Naive B cell (primary cell): ENCODE data around the gene CPA1. TPM values are rescaled to one million over a fixed set of nuclear protein-coding genes. Genes with fewer than 3 reads are reported as not detected.
"Not testable (repeated sequence)": the region's sequence is repeated elsewhere in the genome, so short reads cannot be mapped to it uniquely, and the experiment has no call there.

Experiments used
- ATAC-seq, 2 donors: fragments of 150-1000 bp; cut with Tn5 transposase; 2 replicates each; pipeline ENCODE4 v1.10.0; 2021; ENCODE audit warnings: low read depth in 2 of 2, mild to moderate bottlenecking in 2 of 2, moderate library complexity in 2 of 2
- DNase-seq: peaks from one replicate; pipeline ENCODE4 v3.0.0; 2022
- H3K27ac Mint-ChIP-seq, 6 donors: one replicate each; pipeline ENCODE4 v1.8.0; 2020 to 2022; ENCODE audit warnings: mild to moderate bottlenecking in 6 of 6, mixed read lengths in 6 of 6, moderate library complexity in 5 of 6, inconsistent platforms in 2 of 6
- H3K27me3 Mint-ChIP-seq, 3 donors: one replicate each; pipeline ENCODE4 v1.8.0; 2021 to 2022; ENCODE audit warnings: mixed read lengths in 3 of 3, mild to moderate bottlenecking in 1 of 3
- H3K36me3 Mint-ChIP-seq, 2 donors: one replicate each; pipeline ENCODE4 v1.8.0; 2020 to 2022; ENCODE audit warnings: mixed read lengths in 2 of 2, inconsistent platforms in 1 of 2, mild to moderate bottlenecking in 1 of 2
- H3K4me1 Mint-ChIP-seq, 3 donors: one replicate each; pipeline ENCODE4 v1.8.0; 2020 to 2022; ENCODE audit warnings: mixed read lengths in 3 of 3, inconsistent platforms in 1 of 3, mild to moderate bottlenecking in 1 of 3, moderate library complexity in 1 of 3
- H3K4me3 Mint-ChIP-seq, 8 donors: one replicate each; pipeline ENCODE4 v1.8.0; 2020 to 2022; ENCODE audit warnings: mild to moderate bottlenecking in 8 of 8, mixed read lengths in 8 of 8, moderate library complexity in 8 of 8, inconsistent platforms in 2 of 8
- H3K9me3 Mint-ChIP-seq, 7 donors: one replicate each; pipeline ENCODE4 v1.8.0; 2020 to 2022; ENCODE audit warnings: mixed read lengths in 7 of 7, mild to moderate bottlenecking in 5 of 7, inconsistent platforms in 2 of 7, moderate library complexity in 1 of 7
- polyA plus RNA-seq, 6 donors: library from polyadenylated mRNA; unstranded; fragments of 300-500 nt; fragmentation: Illumina TruSeq; gene quantifications; one replicate each; pipeline ENCODE4 v1.2.3, GENCODE V29; 2021; ENCODE audit warnings: low read depth in 6 of 6

The CPA1 gene
- polyA plus RNA-seq, 6 donors from 2014 or later: not detected

DNA sequence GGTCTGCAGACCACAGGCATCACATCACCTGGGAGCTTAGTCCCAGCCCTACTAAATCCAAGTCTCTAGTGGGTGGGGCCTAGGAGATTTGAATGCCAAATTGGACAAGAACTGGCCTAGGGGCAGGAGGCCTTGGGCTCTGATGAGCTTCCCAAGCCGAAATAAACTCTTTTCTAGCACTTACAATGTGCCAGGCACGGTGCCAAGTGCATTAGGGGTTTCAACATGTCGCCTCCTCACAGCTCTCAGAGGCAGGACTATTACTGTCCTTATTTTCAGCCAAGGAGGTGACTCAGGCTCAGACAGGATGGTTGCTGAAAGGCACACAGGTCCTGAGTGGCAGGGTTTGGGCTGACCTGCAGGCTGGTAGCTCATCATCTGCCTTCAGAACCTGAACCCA is 9.2 kb upstream of the CPA1 start:
- Mint-ChIP-seq H3K9me3 (peaks cover 0 to 8% (median 4%) of the 10 kb centered on the region in 7 donors), H3K27me3 (peaks cover 0 to 5% (median 0%) of the 10 kb centered on the region in 3 donors), H3K36me3 (no peaks in the 10 kb centered on the region), H3K27ac (no peak overlapping the region), H3K4me1 (peaks cover 0 to 3% (median 0%) of the 10 kb centered on the region in 3 donors), H3K4me3 (no peak overlapping the region)
- DNase-seq: no peak
- no peak for ATAC-seq

DNA sequence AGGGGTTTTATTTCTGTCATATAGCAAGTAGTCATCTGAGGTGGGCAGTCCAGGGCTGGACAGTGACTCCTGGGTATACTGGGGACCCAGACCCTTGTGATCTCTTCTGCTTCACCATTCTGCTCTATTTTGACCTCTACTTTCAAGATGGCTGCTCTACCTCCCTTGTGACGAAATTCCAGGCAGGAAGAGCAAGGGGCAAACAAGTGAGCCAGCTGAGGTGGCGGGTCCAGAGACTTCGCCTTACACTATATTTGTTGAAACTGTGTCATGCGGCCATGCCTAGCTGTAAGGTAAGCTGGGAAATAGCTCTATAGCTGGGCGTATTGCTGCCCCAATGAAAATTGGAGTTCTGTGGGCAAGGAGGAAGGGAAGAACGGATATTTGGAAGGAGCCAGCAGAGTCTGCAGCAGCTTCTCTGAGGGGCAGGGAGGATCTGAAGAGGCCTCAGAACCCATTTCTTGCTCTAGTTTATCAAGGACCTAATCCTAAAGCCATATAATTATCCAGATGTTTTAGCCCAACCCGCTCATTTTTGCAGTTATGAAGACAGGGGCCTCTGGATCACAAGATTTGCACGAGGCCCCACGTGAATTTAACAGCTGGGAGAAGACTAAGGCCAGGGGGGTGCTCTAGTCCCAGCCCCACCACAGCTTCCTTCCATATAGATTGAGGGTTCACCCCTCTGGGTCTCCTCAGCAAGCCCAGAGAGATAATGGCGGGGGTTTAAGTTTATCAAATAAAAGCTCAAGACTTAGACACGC is 7.7 kb upstream of the CPA1 start:
- ATAC-seq (no peak), DNase-seq (no peak)
- Mint-ChIP-seq H3K9me3 (peaks cover 6 to 19% (median 12%) of the 10 kb centered on the region in 7 donors), H3K4me3 (no peak overlapping the region), H3K4me1 (peaks cover 0 to 3% (median 0%) of the 10 kb centered on the region in 3 donors), H3K36me3 (no peaks in the 10 kb centered on the region), H3K27ac (peak overlapping the region in 1 of 6 donors; percentile 17), H3K27me3 (peaks cover 0 to 5% (median 0%) of the 10 kb centered on the region in 3 donors)

DNA sequence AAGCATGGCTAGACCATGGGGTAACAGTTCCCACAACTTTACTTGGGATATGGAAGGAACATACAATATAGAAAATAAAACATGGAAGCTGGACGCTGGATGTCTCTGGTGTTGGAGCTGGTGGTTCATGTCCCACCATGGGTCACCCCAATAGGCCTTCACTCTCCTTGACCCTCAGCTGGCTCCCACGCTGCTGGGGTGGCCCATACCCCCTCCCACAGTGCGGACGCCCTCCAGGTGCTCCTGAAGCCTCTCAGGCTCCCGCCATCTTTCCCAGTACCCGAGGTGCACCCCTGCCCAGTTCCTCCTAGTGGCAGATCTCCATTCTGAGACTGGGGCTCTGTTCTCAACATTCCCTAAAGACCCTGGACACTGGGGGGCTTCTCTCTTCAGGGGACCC is 5.8 kb upstream of the CPA1 start:
- DNase-seq: no peak
- Mint-ChIP-seq H3K4me1 (peaks cover 0 to under 1% (median 0%) of the 10 kb centered on the region in 3 donors), H3K9me3 (peaks cover 6 to 19% (median 12%) of the 10 kb centered on the region in 7 donors), H3K4me3 (no peak overlapping the region), H3K36me3 (no peaks in the 10 kb centered on the region), H3K27me3 (peaks cover 0 to 5% (median 0%) of the 10 kb centered on the region in 3 donors), H3K27ac (peak overlapping the region in 1 of 6 donors; percentile 78)
- ATAC-seq: no peak

DNA sequence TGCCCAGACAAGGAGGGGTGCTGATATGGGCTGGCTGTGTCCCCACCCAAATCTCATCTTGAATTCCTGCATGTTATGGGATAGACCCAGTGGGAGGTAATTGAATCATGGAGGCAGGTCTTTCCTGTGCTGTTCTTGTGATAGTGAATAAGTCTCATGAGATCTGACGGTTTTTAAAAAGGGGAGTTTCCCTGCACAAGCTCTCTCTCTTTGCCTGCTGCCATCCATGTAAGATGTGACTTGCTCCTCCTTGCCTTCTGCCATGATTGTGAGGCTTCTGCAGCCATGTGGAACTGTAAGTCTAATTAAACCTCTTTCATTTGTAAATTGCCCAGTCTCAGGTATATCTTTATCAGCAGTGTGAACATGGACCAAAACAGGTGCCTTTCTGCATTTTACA is 3.8 kb upstream of the CPA1 start:
- not testable (repeated sequence) for H3K36me3 Mint-ChIP-seq, DNase-seq, ATAC-seq, H3K4me1 Mint-ChIP-seq, H3K4me3 Mint-ChIP-seq, H3K27me3 Mint-ChIP-seq
- Mint-ChIP-seq H3K9me3 (peaks cover 6 to 19% (median 12%) of the 10 kb centered on the region in 7 donors), H3K27ac (peak overlapping the region in 1 of 6 donors; percentile 77)

DNA sequence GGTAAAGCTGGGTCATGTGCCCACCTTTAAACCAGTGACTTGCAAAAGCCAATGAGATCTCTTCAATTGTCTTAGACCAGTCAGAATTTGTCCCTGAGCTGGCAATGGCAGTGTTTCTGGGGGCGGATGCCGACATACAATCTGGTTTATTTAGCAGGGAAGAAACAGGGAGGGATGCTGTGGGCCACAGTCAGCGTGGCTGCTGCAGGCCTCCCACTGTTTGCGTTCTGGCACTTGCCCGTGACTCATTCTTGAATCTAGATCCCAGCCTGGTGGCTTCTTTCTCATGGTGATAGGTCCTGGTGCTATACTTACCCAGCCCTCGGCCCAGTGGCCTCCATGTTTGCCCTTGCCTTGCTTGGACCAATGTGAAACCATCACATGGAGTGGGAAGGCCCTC is 3.1 kb upstream of the CPA1 start:
- no peak for ATAC-seq
- no peak for DNase-seq
- no peaks in the 10 kb centered on the region for H3K36me3 Mint-ChIP-seq
- no peak overlapping the region for H3K27ac Mint-ChIP-seq
- no peaks in the 10 kb centered on the region for H3K4me1 Mint-ChIP-seq
- peaks cover 0 to under 1% (median 0%) of the 10 kb centered on the region in 3 donors for H3K27me3 Mint-ChIP-seq
- peaks cover 6 to 19% (median 12%) of the 10 kb centered on the region in 7 donors for H3K9me3 Mint-ChIP-seq
- no peak overlapping the region for H3K4me3 Mint-ChIP-seq

DNA sequence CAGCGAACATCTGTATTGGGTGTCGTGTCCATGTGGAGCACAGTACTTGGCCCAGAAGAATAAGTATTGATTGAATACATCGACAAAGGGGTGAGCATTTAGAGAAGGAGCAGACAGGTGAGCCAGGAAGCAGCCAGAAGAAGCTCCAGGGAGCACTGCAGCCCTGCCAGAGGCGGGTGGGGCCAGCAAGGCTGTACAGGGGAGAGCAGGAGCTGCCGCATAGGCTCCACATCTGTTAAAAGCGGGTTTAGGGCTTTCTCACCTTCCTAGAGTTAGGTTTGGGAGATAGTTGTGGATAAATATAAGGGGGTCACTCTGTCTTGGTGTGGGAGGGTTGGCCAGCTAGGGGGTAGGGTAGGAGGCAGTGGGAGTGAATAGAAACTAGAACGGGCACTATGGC is 1.3 kb upstream of the CPA1 start:
- no peak for DNase-seq
- no peak overlapping the region for H3K27ac Mint-ChIP-seq
- H3K9me3 Mint-ChIP-seq: peaks cover 6 to 19% (median 12%) of the 10 kb centered on the region in 7 donors
- peaks cover 0 to 5% (median 0%) of the 10 kb centered on the region in 3 donors for H3K27me3 Mint-ChIP-seq
- no peak for ATAC-seq
- H3K36me3 Mint-ChIP-seq: no peaks in the 10 kb centered on the region
- H3K4me1 Mint-ChIP-seq: no peaks in the 10 kb centered on the region
- no peak overlapping the region for H3K4me3 Mint-ChIP-seq

DNA sequence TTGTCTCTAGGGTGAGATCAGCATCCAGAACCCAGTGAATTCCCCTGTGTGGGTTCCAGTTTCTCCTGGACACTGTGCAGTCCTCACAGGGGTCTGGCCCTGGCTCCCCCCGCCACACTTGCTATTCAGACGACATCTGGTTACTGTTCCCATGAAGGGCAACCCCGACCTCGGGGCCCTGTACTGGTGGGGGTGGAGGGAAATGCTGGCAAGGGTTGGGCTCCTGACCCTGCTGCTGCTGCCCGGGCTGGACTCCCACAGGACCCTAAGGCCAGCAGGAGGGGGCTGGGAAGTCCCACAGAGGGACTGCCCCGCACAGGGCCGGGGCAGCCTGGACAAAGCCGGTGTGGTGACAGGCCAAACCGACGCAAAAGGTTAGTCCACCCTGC is 768 bp upstream of the CPA1 start:
- ATAC-seq (no peak), DNase-seq (no peak)
- Mint-ChIP-seq H3K27ac (no peak overlapping the region), H3K36me3 (no peaks in the 10 kb centered on the region), H3K4me3 (no peak overlapping the region), H3K9me3 (peaks cover 6 to 19% (median 12%) of the 10 kb centered on the region in 7 donors), H3K27me3 (peaks cover 0 to 10% (median 4%) of the 10 kb centered on the region in 3 donors), H3K4me1 (no peaks in the 10 kb centered on the region)

DNA sequence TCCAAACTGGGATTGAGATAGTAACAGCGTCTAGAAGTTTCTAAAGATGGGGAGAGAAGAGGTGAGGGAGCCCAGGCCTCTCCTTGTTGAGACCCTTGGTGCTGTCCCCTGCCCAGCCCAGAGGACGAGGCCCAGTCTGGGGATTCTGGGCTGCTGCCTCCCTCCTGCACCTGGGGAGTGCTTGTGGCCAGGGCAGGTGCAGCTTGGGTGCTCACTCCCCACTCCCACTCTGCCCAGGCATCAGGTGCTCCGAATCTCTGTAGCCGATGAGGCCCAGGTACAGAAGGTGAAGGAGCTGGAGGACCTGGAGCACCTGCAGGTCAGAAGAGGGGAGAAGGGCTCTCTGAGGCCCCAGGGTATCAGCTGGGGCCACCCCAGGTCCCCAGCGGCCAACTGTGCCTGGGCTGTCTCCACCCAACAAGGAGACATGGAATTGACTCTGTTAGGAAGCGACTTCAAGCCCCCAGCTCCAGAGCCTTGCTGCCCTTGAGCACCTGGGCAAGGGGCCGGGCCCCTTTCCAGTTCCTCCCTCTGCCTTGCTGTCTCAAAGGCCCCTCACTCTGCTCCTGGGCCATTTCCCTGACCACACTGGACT is 664 bp downstream of the CPA1 start:
- Mint-ChIP-seq H3K9me3 (peaks cover 6 to 16% (median 10%) of the 10 kb centered on the region in 7 donors), H3K27me3 (peaks cover 0 to 10% (median 4%) of the 10 kb centered on the region in 3 donors), H3K4me3 (no peak overlapping the region), H3K4me1 (no peaks in the 10 kb centered on the region), H3K36me3 (no peaks in the 10 kb centered on the region), H3K27ac (no peak overlapping the region)
- ATAC-seq: no peak
- no peak for DNase-seq

DNA sequence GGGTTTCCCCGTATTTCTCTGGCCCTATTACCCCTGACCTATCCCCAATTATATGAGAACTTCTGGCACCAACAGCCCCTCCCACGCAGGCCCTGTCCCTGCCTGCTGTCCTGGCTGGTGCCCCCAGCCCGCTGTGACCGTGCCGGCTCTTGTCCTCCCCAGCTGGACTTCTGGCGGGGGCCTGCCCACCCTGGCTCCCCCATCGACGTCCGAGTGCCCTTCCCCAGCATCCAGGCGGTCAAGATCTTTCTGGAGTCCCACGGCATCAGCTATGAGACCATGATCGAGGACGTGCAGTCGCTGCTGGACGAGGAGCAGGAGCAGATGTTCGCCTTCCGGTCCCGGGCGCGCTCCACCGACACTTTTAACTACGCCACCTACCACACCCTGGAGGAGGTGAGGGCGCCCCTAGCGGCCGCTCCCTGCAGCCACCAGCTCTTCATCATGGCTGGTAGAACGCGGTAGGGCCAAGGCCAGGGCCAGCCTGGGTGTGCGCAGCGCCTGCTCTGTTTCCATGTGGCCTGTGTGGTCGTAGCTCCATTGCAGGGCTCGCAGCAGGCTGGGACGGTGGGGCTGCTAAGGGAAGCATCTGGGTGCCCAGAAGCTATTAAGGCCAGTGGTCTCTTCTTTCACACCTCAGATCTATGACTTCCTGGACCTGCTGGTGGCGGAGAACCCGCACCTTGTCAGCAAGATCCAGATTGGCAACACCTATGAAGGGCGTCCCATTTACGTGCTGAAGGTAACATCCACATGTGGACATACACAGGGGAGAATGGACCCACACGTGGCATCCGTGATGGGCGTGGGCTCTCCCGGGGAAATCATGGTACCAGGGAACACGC is 1.4 kb downstream of the CPA1 start:
- peak overlapping the region in 1 of 6 donors; percentile 44 for H3K27ac Mint-ChIP-seq
- no peak overlapping the region for H3K4me3 Mint-ChIP-seq
- ATAC-seq: no peak
- no peaks in the 10 kb centered on the region for H3K4me1 Mint-ChIP-seq
- DNase-seq: no peak
- peaks cover 0 to 15% (median 4%) of the 10 kb centered on the region in 3 donors for H3K27me3 Mint-ChIP-seq
- H3K36me3 Mint-ChIP-seq: no peaks in the 10 kb centered on the region
- peaks cover 0 to 9% (median 4%) of the 10 kb centered on the region in 7 donors for H3K9me3 Mint-ChIP-seq

DNA sequence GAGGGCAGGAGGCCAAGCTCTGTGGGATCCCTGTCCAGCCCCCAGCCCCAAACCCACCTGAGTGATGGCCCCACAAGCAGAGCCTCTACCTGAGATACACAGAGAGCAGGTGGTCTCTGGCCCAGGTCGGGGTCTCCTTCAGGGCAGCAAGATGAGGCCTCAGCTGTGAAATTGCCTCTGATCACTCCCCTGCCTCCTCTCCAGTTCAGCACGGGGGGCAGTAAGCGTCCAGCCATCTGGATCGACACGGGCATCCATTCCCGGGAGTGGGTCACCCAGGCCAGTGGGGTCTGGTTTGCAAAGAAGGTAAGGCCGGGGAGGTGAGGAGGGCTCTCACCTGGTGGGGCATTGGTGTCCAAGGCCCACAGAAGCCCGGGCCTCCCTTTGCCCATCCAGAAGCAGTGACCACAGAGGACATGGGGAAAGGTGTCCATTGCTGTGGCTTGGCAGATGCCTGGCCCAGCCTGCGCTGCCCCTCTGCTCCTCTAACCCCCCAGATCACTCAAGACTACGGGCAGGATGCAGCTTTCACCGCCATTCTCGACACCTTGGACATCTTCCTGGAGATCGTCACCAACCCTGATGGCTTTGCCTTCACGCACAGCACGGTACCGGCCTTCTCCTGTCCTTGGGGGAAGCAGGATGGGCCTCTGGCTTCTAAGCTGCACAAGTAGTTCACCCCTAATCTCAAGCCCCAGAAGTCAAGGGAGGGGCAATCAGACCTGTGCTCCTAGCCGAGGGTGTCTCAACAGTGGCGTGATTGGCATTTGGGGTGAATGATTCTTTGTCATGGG is 3.1 kb downstream of the CPA1 start:
- no peak for DNase-seq
- no peaks in the 10 kb centered on the region for H3K36me3 Mint-ChIP-seq
- H3K4me3 Mint-ChIP-seq: no peak overlapping the region
- H3K9me3 Mint-ChIP-seq: peaks cover 0 to 4% (median 0%) of the 10 kb centered on the region in 7 donors
- H3K27ac Mint-ChIP-seq: no peak overlapping the region
- H3K27me3 Mint-ChIP-seq: peaks cover 0 to 17% (median 4%) of the 10 kb centered on the region in 3 donors
- H3K4me1 Mint-ChIP-seq: no peaks in the 10 kb centered on the region
- no peak for ATAC-seq

DNA sequence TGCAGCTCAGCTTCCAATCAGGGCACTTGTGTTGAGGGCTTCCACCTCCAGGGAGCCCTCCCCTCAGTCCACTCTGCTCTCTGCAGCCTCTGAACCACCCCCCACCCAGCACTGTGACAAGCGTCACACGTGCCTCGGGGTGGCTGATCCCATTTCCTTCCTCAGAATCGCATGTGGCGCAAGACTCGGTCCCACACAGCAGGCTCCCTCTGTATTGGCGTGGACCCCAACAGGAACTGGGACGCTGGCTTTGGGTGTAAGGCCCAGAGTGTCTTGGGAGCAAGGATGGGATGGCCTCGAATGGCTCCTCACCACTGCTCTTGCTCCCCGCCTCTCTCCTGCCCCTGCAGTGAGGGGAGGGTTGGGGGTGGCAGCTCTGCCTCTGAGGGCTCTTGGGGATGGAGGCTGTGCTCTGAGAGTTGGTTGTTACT is 4.1 kb downstream of the CPA1 start:
- no peaks in the 10 kb centered on the region for H3K4me1 Mint-ChIP-seq
- DNase-seq (no peak), ATAC-seq (no peak)
- peaks cover 0 to 17% (median 4%) of the 10 kb centered on the region in 3 donors for H3K27me3 Mint-ChIP-seq
- no peak overlapping the region for H3K27ac Mint-ChIP-seq
- H3K4me3 Mint-ChIP-seq: no peak overlapping the region
- peaks cover 0 to 5% (median 0%) of the 10 kb centered on the region in 7 donors for H3K9me3 Mint-ChIP-seq
- H3K36me3 Mint-ChIP-seq: no peaks in the 10 kb centered on the region

DNA sequence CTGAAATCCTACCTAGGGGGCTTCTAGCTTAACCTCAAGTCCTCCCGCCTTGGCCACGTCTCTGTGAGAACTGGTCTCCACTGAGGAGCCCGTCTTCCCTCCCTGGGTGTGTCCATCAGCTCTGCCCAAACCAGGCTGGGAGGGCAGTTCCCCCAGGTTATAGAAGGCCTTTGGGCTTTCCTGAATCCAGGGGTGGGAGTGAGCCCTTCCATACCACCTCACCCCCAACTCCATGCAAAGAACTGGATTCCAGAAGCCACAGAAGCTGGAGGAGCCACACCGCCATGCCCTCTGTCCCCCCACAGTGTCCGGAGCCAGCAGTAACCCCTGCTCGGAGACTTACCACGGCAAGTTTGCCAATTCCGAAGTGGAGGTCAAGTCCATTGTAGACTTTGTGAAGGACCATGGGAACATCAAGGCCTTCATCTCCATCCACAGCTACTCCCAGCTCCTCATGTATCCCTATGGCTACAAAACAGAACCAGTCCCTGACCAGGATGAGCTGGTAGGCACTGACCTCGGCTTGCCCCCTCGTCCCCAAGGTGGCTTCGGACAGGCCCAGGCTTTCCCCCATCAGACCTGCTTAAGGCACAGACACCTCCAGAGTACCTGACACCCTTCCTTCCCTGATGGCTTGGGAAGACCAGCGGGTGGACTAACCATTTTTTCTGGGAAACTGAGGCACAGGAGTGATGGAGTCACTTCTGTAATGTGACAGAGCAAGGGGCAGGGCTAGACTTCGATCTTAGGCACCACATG is 4.7 kb downstream of the CPA1 start:
- H3K27me3 Mint-ChIP-seq: peaks cover 0 to 17% (median 4%) of the 10 kb centered on the region in 3 donors

More for the DNA sequence above, 4.7 kb downstream of the CPA1 start:
- Mint-ChIP-seq H3K27ac (no peak overlapping the region), H3K36me3 (no peaks in the 10 kb centered on the region), H3K9me3 (peaks cover 0 to 5% (median 0%) of the 10 kb centered on the region in 7 donors), H3K4me1 (no peaks in the 10 kb centered on the region), H3K4me3 (no peak overlapping the region)
- ATAC-seq (no peak), DNase-seq (no peak)
